ENCODE data around the gene PRR4.

The PRR4 gene

GRCh38 chr12:10838461-10838860 lies 10.8 kb downstream of the PRR4 start:
- H3K4me3 ChIP-seq (ENCODE audit: low read depth, low read length): no peak overlapping the region
- TF ChIP-seq, protein P1, sequence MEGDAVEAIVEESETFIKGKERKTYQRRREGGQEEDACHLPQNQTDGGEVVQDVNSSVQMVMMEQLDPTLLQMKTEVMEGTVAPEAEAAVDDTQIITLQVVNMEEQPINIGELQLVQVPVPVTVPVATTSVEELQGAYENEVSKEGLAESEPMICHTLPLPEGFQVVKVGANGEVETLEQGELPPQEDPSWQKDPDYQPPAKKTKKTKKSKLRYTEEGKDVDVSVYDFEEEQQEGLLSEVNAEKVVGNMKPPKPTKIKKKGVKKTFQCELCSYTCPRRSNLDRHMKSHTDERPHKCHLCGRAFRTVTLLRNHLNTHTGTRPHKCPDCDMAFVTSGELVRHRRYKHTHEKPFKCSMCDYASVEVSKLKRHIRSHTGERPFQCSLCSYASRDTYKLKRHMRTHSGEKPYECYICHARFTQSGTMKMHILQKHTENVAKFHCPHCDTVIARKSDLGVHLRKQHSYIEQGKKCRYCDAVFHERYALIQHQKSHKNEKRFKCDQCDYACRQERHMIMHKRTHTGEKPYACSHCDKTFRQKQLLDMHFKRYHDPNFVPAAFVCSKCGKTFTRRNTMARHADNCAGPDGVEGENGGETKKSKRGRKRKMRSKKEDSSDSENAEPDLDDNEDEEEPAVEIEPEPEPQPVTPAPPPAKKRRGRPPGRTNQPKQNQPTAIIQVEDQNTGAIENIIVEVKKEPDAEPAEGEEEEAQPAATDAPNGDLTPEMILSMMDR (IDR thresholded peaks at IDR 0.05; ENCODE audit: low read depth, low read length): no peak

- TF ChIP-seq, protein P1 (IDR thresholded peaks at IDR 0.05; ENCODE audit: low read depth, low read length): no peak
- H3K4me3 ChIP-seq (ENCODE audit: low read depth, low read length): no peak overlapping the region
Measured at GRCh38 chr12:10829994-10830393, 19.3 kb downstream of the PRR4 start.

GRCh38 chr12:10826258-10826657 lies 23.0 kb downstream of the PRR4 start, which contains the start of gene TAS2R10:
Gene TAS2R10, minus strand, starts transcription at chr12:10826358. Its CDS starts 89 bp downstream, at chr12:10826269.
- TF ChIP-seq, protein P1 (IDR thresholded peaks at IDR 0.05; ENCODE audit: low read depth, low read length): no peak
- H3K4me3 ChIP-seq (ENCODE audit: low read depth, low read length): no peak within 1 kb of the TSS

GRCh38 chr12:10824957-10825356 lies 24.3 kb downstream of the PRR4 start:
- no peak overlapping the region for H3K4me3 ChIP-seq (ENCODE audit: low read depth, low read length)
- TF ChIP-seq, protein P1 (IDR thresholded peaks at IDR 0.05; ENCODE audit: low read depth, low read length): no peak

GRCh38 chr12:10811883-10812536 lies 37.3 kb downstream of the PRR4 start:
- TF ChIP-seq, protein P1 (IDR thresholded peaks at IDR 0.05; ENCODE audit: low read depth, low read length): no peak
- no peak overlapping the region for H3K4me3 ChIP-seq (ENCODE audit: low read depth, low read length)

- H3K4me3 ChIP-seq (ENCODE audit: low read depth, low read length): no peak within 1 kb of the TSS
- TF ChIP-seq, protein P1 (IDR thresholded peaks at IDR 0.05; ENCODE audit: low read depth, low read length): no peak
Measured at GRCh38 chr12:10810068-10810467, 39.2 kb downstream of the PRR4 start, which contains the start of gene TAS2R9. Gene TAS2R9, minus strand, starts transcription at chr12:10810168. Its CDS starts 93 bp downstream, at chr12:10810075.

GRCh38 chr12:10807186-10807585 lies 42.1 kb downstream of the PRR4 start, which contains the start of gene TAS2R8:
Gene TAS2R8, minus strand, starts transcription at chr12:10807286. Its CDS starts 306 bp downstream, at chr12:10806980.
- TF ChIP-seq, protein P1 (IDR thresholded peaks at IDR 0.05; ENCODE audit: low read depth, low read length): no peak
- no peak within 1 kb of the TSS for H3K4me3 ChIP-seq (ENCODE audit: low read depth, low read length)
